IPS-NIHi7 (cell line): ENCODE data around the gene SLX4.
A peak's percentile ranks its signal among the peaks of the same experiment; 100 is the strongest.

ENCODE experiments used
- DNase-seq: peaks from one replicate; pipeline ENCODE4 v3.0.0; 2012; ENCODE audit warnings: mixed read lengths; ENCODE audit errors: extremely low spot score

Gene SLX4

GRCh38 chr16:3580251-3580651, 31.2 kb downstream of the SLX4 start:
- no peak for DNase-seq

- no peak for DNase-seq
Observed at GRCh38 chr16:3579776-3580175, 31.6 kb downstream of the SLX4 start.

GRCh38 chr16:3578610-3579551, 32.5 kb downstream of the SLX4 start:
- DNase-seq: no peak

- DNase-seq: no peak
Observed at GRCh38 chr16:3578121-3578520, 33.3 kb downstream of the SLX4 start.

GRCh38 chr16:3577302-3577752, 34.1 kb downstream of the SLX4 start, which contains the start of gene NLRC3:
TSS of gene NLRC3 (minus strand) at chr16:3577403. CDS start at chr16:3565036, 12,367 bp downstream.
- DNase-seq: no peak

GRCh38 chr16:3576211-3576610, 35.2 kb downstream of the SLX4 start:
- no peak for DNase-seq

GRCh38 chr16:3575491-3575890, 35.9 kb downstream of the SLX4 start:
- no peak for DNase-seq

GRCh38 chr16:3574195-3574594, 37.2 kb downstream of the SLX4 start:
- no peak for DNase-seq

GRCh38 chr16:3573146-3573815, 38.1 kb downstream of the SLX4 start:
- DNase-seq: no peak

GRCh38 chr16:3570420-3571062, 40.9 kb downstream of the SLX4 start:
- peak; percentile 54 for DNase-seq

GRCh38 chr16:3569851-3570250, 41.6 kb downstream of the SLX4 start:
- no peak for DNase-seq

GRCh38 chr16:3566990-3567389, 44.4 kb downstream of the SLX4 start:
- DNase-seq: no peak

GRCh38 chr16:3564889-3565141, 46.6 kb downstream of the SLX4 start:
- DNase-seq: no peak

- no peak for DNase-seq
Observed at GRCh38 chr16:3564130-3564888, 47.1 kb downstream of the SLX4 start.

GRCh38 chr16:3562914-3563480, 48.4 kb downstream of the SLX4 start:
- no peak for DNase-seq

GRCh38 chr16:3561626-3562025, 49.8 kb downstream of the SLX4 start:
- no peak for DNase-seq

- DNase-seq: peak; percentile 45
Observed at GRCh38 chr16:3554351-3554928, 57.0 kb downstream of the SLX4 start.

- DNase-seq: peak; percentile 78
Observed at GRCh38 chr16:3553138-3553923, 58.1 kb downstream of the SLX4 start.

GRCh38 chr16:3550851-3551847, 60.3 kb downstream of the SLX4 start:
- DNase-seq: no peak
